Sigmoid colon (tissue), 4 donors: ENCODE measurements around the gene SLC7A6.

ENCODE experiments used
- POLR2A ChIP-seq, 2 donors: fragments of 450-650 bp; IDR thresholded peaks; one replicate each; pipeline ENCODE4 v1.6.1; 2016; ENCODE audit warnings: antibody characterized with exemption in 2 of 2, mild to moderate bottlenecking in 2 of 2, moderate library complexity in 2 of 2
- POLR2AphosphoS5 ChIP-seq, 4 donors: sonication (generic); formaldehyde crosslinking; IDR thresholded peaks; one replicate each; pipeline ENCODE4 v1.6.1; 2017; ENCODE audit warnings: antibody characterized with exemption in 4 of 4
- TF ChIP-seq, protein P1 (sequence below), 4 experiments: fragments of 450-650 bp in 3 of 4; fragments of 200-600 bp in 1 of 4; IDR thresholded peaks; one replicate each; pipeline ENCODE4 v1.5.1; 2016 to 2019; ENCODE audit warnings: antibody characterized with exemption in 4 of 4, mild to moderate bottlenecking in 3 of 4, moderate library complexity in 2 of 4

DNA sequence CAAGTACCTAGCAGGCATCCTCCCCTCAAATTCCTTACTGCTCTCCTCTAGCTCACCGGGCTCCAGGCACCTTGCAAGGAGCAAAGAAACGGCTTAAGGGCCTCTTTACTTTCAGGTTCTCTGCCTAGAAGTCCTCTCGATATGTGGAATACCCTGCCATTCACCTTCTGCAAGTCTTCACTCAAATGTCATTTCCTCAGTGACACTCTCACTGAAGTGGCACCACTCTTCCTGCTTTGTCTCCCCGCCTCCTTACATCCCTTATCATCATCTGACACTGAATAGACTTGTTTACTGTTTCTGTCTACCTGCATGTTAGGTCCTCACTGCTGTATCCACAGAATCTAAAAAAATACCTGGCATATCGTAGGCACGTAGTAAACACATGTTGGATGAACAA lies 45.5 kb downstream of the SLC7A6 start:
- TF ChIP-seq, protein P1, sequence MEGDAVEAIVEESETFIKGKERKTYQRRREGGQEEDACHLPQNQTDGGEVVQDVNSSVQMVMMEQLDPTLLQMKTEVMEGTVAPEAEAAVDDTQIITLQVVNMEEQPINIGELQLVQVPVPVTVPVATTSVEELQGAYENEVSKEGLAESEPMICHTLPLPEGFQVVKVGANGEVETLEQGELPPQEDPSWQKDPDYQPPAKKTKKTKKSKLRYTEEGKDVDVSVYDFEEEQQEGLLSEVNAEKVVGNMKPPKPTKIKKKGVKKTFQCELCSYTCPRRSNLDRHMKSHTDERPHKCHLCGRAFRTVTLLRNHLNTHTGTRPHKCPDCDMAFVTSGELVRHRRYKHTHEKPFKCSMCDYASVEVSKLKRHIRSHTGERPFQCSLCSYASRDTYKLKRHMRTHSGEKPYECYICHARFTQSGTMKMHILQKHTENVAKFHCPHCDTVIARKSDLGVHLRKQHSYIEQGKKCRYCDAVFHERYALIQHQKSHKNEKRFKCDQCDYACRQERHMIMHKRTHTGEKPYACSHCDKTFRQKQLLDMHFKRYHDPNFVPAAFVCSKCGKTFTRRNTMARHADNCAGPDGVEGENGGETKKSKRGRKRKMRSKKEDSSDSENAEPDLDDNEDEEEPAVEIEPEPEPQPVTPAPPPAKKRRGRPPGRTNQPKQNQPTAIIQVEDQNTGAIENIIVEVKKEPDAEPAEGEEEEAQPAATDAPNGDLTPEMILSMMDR (IDR thresholded peaks at IDR 0.05), result no peak
- TF ChIP-seq POLR2A (IDR thresholded peaks at IDR 0.05) (no peak), POLR2AphosphoS5 (IDR thresholded peaks at IDR 0.05) (no peak)
